ENCODE data around the gene CSNK1G2.

GRCh38 chr19:1901940-1902404 lies 39.0 kb upstream of the CSNK1G2 start:
- TF ChIP-seq SUZ12 (IDR thresholded peaks at IDR 0.05; ENCODE audit: extremely low read depth, insufficient read depth, insufficient read length) (no peak), ZNF274 (IDR thresholded peaks at IDR 0.05; ENCODE audit: low read depth, low read length) (no peak)
